GM18502 (cell line): ENCODE results near the gene CHST6.
"Not testable (repeated sequence)": the region's sequence is repeated elsewhere in the genome, so short reads cannot be mapped to it uniquely, and the experiment has no call there.

Experiments
- ATAC-seq: cut with Tn5 transposase; IDR thresholded peaks from one replicate; pipeline ENCODE4 v1.9.1; 2021; ENCODE audit warnings: mild to moderate bottlenecking; ENCODE audit not compliant: unreplicated experiment, poor library complexity

Gene CHST6

DNA sequence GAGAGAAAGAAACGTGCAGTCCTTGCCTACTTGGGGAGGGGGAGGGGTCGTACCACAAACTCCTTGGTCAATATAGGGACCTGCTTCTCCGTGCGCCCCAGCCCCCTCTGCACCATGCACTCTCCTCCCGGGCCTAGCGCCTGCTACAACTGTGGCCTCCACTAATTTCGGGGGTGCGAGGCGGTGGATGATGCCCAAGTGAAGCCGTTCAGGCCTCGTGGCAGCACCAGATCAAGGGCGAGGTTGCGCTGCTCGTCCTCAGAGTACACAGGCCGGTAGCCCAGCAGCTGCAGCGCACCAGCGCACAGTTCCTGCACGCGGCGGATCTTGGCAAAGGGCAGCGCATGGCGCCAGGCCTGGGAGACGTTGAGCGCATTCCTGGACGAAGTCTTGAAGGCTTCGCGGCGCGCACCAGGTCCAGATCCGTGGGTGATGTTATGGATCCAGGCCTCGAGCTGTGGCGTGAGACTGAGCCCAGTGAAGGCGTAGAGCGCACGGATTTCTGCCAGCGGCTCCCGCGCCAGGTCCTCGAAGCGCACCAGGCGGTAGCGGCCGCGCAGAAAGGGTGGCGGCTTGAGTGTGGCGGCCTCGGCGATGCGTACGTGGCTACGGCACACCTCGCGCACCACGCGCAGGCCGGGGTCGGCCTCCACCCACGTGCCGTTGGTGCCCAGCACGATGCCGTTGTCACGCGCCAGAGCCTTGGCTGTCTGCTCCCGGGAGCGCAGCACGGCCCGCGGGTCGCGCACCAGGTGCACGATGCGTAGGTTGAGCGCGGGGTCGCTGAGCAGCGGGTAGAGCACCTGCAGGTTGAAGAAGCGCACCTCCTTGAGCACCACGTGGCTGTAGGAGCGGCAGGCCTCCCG, 16.5 kb downstream of the CHST6 start:
- no peak for ATAC-seq

DNA sequence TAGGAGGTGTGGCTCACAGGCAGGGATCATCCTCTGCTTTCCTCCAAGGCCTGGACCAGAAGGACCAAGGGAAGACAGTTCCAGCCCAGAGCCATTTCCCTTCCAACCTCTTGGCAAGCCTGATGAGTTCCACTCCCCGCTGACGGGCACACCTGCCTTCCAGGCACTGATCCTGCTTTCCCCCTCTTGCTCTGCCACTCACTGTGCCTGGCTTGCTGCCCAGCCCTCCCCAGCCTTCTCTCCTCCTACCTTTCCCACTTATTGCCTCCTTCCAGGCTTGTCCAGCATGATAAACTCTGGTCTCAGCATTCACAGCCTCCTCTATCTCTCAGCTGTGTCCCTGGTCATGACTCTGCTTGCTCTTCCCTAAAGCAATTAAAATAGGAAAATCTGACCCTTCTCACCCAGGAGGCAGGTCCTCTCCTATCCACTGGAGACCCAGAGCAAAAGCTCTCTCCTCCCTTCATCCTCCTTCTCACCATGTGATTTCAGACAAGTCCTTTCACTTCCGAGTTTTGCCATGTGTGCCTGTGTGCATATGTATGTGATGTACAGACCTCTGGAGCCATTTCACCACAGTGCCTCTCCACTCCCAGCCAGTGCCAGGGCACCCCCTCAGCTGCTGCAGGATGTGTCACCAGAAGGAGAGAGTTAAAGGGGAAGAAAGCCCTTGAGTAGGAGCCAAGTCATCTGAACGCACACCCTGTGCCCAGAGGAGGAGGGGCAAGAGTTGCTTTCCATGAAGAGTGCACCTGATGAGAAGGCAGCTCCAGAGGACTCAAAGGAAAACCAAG, 17.4 kb downstream of the CHST6 start:
- no peak for ATAC-seq

DNA sequence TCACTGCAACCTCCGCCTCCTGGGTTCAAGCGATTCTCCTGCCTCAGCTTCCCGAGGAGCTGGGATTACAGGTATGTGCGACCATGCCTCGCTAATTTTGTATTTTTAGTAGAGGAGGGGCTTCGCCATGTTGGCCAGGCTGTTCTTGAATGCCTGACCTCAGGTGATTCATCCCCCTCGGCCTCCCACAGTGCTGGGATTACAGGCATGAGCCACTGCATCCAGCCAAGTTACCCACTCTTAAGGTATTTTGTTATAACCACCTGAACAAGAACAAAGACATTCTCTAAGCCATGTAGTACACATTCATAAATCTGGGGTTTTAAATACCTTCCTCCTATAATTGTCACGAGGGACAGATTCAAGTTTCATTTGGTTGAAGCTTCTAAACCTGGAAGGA, 18.4 kb downstream of the CHST6 start:
- no peak for ATAC-seq

DNA sequence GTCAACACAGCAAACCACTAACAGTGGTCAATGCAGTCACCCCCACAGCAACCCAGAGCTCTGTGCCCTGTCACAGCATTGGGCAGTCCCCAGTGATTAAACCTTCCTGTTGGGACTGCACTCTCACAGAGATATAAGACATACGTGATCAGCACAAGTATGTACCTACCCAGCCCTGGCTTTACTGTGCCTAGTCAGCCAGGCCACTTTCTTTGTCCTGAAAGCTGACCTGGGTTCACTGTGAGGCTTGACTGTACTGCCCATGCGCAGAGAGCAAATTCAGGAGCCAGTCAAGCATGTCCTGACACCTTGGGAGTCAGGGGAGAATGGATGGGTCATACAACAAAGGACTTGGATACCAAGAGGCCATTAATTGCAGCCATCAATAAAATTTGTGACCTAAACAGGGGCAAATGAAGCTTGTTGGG, 19.8 kb downstream of the CHST6 start:
- ATAC-seq, result no peak

DNA sequence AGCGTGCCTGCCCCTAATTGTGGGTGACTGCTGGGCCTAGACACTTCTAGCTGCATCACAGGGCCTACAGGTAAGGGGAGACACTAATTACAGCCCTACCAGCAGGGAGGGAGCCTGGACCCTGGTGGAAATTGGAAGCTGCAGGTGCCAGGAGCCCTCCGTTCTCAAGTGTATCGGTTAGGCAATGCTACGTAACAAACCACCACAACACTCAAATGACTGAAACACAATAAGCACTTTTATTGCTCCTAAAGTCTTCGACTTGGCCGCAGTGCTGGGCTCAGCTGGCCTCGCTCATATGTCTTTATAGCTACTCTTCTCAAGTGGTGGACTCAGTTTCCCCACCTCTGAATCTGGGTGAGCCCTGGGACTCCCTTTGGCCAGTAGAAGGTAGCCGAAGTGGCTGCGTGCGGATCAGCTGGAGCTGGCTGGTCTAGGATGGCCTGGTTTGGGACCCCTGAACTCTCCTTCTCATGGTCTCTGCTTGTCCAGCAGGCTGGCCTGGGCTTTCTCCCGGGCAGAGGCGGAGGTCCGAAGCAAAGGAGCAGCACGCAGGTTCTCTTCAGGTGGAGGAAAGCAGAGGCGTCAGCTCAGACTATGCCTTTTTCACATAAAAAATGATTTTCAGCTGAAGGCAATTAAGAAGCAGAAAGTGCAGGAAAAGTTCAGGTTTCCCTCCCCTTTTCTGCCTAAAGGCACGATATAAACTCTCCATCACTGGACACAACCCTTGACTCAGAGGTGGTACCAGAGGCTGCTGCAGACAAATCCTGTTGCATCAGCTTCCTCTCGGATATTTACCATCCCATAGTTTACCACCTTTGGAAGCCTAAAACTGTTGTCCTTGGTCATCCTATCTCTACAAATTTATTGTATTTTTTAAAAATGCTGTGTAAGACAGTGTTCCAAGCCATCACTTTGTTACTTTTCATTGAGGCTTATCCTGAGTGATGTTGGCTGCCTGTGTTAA, 22.0 kb downstream of the CHST6 start:
- ATAC-seq, result no peak

DNA sequence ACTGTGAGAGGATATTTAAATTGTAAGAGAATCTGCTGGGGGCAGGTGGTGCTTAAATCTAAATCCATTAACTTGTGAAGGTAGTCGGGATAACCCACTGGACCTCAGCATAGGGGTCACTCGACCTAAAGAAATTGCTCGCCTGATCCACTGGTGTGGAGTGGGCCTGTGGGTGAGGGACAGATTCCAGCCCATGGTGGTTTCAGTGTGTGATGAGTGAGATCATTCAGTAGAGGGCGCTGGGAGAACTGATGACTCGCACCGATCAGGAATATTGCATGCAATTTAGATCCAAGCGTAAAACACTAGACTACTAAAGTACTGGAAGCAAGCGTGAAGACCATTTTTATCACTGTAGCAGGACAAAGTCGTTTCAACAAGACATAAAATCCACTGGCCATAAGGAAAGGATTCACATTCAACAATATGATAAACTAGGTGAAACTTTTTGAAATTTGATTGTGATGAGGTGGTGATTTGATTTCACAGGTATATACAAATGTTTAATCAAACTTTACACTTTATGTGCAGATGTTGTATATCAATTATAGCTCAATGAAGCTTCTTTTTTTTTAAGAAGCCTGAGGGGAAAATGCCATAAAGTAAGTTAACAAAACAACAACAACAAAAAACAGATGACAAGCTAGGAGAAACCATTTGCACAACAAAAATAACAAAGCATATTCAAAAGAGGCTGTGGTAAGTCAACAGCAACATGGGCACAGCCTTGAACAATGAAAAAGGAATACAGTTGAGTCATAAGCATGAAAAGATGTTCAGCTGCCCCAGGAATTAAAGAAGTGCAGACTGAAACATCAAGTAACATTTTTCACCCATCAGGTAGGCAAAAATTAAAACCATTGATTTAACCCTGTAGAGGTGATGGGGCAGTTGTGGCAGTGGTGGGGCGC, 23.3 kb downstream of the CHST6 start:
- ATAC-seq, result peak; percentile 85

DNA sequence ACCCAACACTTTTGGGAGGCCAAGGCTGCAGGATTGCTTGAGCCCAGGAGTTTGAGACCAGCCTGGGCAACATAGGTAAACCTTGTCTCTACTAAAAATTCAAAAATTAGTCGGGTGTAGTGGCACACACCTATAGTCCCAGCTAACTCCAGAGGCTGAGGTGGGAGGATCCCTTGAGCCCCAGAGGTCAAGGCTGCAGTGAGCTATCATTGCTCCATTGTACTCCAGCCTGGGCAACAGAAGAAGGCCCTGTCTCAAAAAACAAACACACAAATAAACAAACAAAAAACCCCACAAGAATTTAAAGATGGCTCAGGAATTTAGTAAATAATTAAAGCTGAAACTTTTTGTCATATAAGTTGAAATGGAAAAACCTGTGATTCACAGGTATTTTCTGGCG, 28.5 kb downstream of the CHST6 start:
- ATAC-seq, result no peak

DNA sequence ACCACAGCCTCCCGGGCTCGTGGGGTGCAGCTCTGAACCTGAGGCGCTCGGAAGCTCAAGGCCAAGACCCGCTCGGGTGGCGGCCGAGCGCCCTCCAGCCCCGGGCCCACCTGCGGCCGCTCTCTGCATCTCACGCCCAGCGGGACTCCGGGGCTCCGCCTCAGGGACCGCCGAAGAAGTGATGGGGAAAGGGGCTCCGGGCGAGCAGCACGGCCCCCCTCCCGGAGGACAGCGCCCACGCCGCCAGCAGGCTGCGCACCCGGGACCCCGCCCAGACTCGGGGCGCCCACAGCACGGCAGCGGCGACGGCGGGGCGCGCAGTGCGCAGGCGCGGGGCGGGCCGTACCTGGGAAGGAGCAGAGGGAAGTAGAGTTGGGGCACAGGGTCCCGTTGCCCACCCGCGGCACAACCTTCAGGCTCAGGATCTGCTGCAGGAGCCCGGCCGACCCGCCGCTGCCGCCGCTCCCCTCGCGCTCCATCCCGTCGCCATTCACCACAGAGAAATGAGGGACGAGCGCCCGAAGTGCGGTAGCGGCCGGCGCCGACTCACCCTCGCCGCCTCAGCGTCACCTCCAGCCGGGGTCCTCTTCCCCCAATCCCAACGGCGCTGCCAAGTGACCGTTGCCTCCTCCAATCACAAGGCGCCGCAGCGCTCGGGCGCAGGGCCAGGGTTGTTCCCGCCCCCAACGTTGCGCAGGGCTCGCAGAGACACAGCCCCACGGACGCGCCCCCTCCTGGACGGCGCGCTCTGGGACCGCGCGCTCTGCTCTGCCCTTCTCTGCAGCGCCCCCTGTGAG, 30.9 kb downstream of the CHST6 start, which contains the start of gene TMEM170A:
TSS of gene TMEM170A (minus strand) at position 568 of the 797 bp plus-strand sequence. CDS start at position 479, 89 bp downstream.
- peak; percentile 92 for ATAC-seq

DNA sequence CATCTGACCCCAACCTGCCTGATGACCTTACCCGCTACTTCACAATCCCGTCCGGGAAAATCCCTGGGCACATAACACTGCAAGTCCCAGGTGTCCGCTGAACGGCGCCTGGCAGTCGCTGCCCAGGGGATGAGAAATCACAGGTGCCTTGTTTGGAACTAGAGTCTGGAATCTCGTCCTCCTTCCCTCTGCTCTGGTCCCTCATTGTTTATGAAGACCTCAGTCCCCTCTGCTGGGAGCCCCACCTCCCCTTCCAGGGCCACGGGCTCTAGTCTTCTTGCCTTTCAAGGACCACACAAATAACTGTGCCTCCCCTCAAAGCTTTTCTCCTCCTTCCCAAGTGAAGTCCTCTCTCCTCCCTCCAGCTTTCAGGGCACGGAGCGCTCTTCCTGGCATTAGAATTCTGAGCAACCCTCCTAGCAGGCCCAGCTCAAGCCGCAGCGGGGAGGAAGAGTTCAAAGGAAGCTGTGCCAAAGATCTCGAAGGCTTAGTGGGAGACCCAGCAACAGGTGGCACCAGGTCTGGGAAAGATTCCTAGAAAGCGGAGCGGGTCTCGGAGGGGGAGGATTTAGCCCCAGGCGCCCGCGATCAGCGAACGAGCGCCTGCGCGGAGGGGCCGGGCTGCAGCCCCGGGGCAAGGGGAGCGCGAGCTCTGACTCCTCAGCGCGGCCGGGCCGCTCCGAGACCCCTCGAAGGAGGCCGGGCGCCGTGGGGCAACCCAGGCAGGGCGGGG, 31.7 kb downstream of the CHST6 start:
- peak; percentile 11 for ATAC-seq

DNA sequence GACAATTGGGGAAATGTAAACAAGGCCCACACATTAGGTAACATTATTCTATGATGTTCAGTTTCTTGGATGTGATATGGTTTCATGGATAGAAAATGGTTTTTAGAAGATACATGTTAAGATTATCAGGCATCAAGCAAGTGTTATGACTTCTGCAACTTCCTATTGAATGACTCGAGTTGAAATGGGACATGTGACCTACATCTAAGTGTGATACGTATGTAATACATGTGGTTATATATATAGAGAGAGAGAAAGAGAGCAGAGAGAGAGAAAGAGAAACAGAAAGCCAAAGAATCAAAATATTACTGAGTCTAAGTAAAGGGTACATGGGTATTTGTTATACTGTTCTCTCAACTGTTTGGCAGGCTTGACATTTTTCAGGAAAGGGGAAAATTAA, 32.4 kb downstream of the CHST6 start:
- peak; percentile 26 for ATAC-seq

DNA sequence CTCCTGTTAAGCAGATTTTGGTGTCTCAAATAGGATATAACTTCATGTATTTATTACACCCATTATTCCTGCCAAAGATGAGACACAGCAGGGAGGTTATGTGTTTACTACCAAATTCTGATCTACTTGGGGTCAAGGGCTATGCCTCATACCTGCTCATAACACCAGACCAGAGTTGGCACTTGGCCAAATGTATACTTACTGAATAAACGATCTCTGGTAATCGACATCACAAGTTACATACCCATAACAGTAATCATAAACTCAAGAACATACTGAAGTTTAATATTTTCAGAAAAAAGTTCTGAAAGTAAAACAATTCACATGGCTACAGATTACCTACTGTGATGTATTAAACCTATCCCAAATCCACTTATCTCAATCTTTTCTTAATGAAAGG, 33.7 kb downstream of the CHST6 start:
- ATAC-seq, result no peak

DNA sequence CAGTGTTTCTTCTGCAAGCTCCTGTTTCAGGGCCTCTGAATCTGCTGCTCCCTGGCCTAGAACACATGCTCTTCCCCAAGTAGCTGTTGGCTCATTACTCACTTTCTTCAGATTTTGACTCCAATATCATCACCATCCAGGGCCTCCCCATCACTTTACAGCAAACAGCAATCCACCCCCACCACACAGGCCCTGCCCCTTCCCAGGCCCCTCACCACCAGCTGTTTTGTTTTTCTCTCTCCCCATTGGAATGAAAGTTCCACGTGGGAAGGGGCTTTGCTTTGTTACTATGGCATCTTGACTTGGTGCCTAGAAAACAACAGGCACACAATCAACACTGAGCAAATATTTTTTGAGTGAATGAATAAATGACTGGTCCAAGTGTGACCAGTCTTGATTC, 34.8 kb downstream of the CHST6 start:
- ATAC-seq, result no peak

DNA sequence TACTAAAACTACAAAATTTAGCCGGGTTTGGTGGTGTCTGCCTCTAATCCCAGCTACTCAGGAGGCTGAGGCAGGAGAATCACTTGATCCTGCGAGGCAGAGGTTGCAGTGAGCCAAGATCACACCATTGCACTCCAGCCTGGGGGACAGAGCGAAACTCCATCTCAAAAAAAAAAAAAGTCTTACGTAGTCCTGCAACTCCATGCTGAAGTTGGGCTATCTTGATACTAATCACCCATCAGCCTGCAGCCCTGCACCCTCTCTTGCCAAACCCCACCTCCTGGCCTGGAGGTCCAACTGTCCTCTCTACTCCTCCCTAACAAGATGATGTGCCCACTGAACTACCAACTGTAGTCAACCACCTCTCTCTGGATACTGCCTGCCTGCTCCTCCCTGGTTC, 35.5 kb downstream of the CHST6 start:
- ATAC-seq, result no peak

DNA sequence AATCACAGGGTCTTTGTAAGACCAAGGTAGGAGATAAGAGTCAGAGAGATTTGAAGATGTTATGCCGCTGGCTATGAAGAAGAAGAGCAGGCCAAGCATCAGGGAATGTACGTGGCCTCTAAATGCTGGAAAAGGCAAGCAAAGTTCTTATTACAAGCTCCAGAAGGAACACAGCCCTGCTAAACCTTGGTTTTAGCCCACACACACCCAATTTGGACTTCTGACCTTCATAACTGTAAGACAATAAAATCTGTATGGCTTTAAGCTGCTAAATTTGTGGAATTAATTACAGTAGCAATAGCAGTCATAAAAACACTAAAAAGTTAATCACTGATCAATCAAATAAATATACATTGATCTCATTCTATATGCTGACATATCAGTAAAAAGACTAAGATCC, 36.8 kb downstream of the CHST6 start:
- ATAC-seq, result no peak

DNA sequence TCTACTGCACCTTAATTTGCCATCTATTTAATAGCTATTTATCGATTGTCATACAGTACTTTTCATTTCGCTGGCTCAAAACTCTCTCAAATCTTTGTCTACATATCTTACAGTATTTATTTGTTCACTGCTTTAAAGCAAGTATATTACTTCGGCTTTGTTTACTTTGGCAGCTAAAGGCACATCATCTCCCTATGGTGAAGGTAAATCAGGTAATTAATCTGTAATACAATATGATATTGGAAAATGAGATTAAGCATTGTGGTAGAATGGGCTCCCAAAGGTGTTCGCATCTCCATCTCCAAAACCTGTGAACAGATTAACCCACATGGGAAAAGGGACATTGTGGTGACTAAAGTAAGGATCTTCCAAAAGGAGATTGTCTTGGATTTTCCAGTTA, 37.2 kb downstream of the CHST6 start:
- ATAC-seq, result no peak

DNA sequence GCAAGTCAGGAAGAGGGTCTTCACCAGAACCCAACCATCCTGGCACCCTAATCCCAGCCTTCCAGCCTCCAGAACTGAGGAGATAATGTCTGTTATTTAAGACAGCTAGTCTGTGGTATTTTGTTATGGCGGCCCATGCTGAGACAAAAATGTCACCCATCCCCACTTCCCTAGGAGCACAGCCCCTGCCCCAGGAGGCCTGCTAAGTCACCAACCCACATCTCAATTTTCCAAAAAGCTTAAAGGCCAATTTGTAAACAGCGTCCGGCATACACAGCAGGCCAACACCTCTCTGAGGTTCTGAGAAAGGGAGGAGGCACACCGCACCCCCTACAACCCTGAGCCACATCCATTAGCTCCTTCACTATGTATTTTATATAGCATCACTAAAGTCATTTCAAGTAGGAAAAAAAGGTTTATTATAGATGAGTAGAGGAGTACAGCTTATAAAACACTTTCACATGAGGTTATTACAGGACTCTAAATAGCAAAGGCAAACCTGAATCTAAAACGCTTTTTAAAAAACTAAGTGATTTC, 37.7 kb downstream of the CHST6 start:
- ATAC-seq, result no peak

DNA sequence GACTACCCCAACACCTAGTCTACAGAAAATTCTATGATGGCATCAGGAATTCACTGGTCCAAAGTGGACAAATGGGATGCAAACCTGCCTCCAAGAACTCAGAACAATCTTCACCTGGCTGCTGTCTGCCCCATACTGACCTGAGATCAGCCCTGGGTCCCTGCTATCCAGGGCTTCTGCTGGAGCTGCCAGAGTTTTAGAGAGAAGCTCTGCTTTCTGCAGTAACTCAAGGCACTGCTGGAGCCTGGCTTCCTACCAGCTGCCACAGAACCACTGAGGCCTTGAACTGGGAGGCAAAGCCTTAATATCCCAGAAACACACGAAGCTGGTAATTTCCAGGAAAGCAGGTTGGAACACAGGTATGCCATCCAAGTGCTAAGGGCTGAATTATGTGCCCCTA, 38.3 kb downstream of the CHST6 start:
- ATAC-seq, result no peak

DNA sequence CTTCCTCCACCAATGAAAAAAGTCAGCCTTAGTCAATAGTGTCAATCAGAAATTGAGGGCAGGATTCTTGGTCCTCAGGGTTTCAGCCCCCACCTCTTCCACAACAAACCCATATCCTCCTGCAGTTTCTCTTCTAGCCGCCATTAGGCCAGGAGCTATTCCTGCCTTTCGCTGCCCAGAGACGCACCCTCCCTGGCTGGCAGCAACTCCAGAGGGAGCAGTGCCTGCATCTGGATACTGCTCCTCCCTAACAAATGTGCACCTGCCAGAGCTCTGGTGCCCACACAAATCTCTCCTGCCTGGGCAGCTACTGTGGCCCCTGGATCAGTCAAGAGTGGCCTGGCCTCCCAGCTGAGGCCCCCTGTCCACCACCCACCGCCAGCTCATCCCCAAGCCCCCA, 38.8 kb downstream of the CHST6 start:
- ATAC-seq, result not testable (repeated sequence)
